Right lobe of liver (tissue), 5 donors: Measurements from ENCODE around the gene P2RX3. TPM values are rescaled to one million over a fixed set of nuclear protein-coding genes. Genes with fewer than 3 reads are reported as not detected.

Experiments used
- total RNA-seq, 6 experiments: library from RNA; depleted of rRNA in 2 of 6; stranded (reverse); fragments of >200 nt in 2 of 6; fragmentation: NEBNext Ultra II Directional in 3 of 6; extraction: Animal tissue kit (Norgen Biotek cat#: 25700) in 3 of 6; gene quantifications; one replicate each; pipeline versions ENCODE4 v1.1.0 to v1.2.4, GENCODE V29; 2016 to 2023
- donor health status: DM: no; HTN: no; CAD: no.
- donor health status: DM: no; HTN: no; CAD: no.
- donor health status: DM: no; HTN: yes; CAD: no.
- donor health status: DM: no; HTN: yes; CAD: no.

Gene P2RX3
- total RNA-seq, 6 experiments from 2014 or later: 0.63 to 2.1 (median 0.77) TPM; not detected in 2

Other genes starting within 250 kb of the P2RX3 start
- gene LRRC55, start 156.4 kb upstream of the P2RX3 start, total RNA-seq: under 1 TPM in 5 of 6 experiments, not detected in 1; 0.06 to 0.71 (median 0.13) TPM
- 1 to 10 TPM; 1.1 to 3.6 (median 2.1) TPM for gene APLNR, start 101.1 kb upstream of the P2RX3 start, total RNA-seq
- 100 to 1,000 TPM in 2 of 6 experiments, 10 to 100 TPM in 4; 52.4 to 124 (median 92.7) TPM for gene TNKS1BP1, start 13.4 kb upstream of the P2RX3 start, total RNA-seq
- 10 to 100 TPM; 24.5 to 47.9 (median 29.9) TPM for gene SSRP1, start 2.5 kb upstream of the P2RX3 start, total RNA-seq
- gene PRG3, start 42.8 kb downstream of the P2RX3 start, total RNA-seq: not detected
- gene PRG2, start 52.3 kb downstream of the P2RX3 start, total RNA-seq: 1 to 10 TPM in 1 of 6 experiments, under 1 TPM in 3, not detected in 2; 0.39 to 1.2 (median 0.86) TPM
- gene SLC43A3, start 88.8 kb downstream of the P2RX3 start, total RNA-seq: 100 to 1,000 TPM; 109 to 259 (median 185) TPM
- 10 to 100 TPM; 12.5 to 54.4 (median 18.6) TPM for gene RTN4RL2, start 122.2 kb downstream of the P2RX3 start, total RNA-seq
- 100 to 1,000 TPM in 3 of 6 experiments, 10 to 100 TPM in 3; 38.9 to 173 (median 106) TPM for gene SLC43A1, start 177.3 kb downstream of the P2RX3 start, total RNA-seq
- gene TIMM10, start 192.4 kb downstream of the P2RX3 start, total RNA-seq: 10 to 100 TPM; 19.6 to 48.5 (median 39.0) TPM
- gene SMTNL1, start 199.2 kb downstream of the P2RX3 start, total RNA-seq: not detected
- 100 to 1,000 TPM in 1 of 6 experiments, 10 to 100 TPM in 5; 36.6 to 124 (median 58.6) TPM for gene UBE2L6, start 229.3 kb downstream of the P2RX3 start, total RNA-seq